H1 (cell line): ENCODE results near the gene SAMD4A. TPM values are rescaled to one million over a fixed set of nuclear protein-coding genes. Genes with fewer than 3 reads are reported as not detected.

ENCODE experiments used
- GTF2F1 ChIP-seq: IDR thresholded peaks from 2 replicates; pipeline ENCODE4 v1.6.1; 2012; ENCODE audit warnings: low read depth, low read length, improper control_type of control experiment, borderline replicate concordance
- PHF8 ChIP-seq: fragments of 200-600 bp; sonication (generic); conservative IDR thresholded peaks from 2 replicates; pipeline ENCODE4 v1.7.1; 2012; ENCODE audit warnings: low read depth, mild to moderate bottlenecking, inconsistent platforms, low read length, moderate library complexity
- ZNF274 ChIP-seq: IDR thresholded peaks from 2 replicates; pipeline ENCODE4 v1.7.0; 2012; ENCODE audit warnings: low read length, borderline replicate concordance; ENCODE audit errors: extremely low read depth
- polyA plus RNA-seq, 7 experiments: library from polyadenylated mRNA; depleted of rRNA in 3 of 7; stranded (reverse) in 5 of 7; unstranded in 2 of 7; fragments of >200 nt in 5 of 7; fragments of 200-250 nt in 2 of 7; gene quantifications; 1 replicate in 5 of 7; 2 replicates in 1 of 7; 4 replicates in 1 of 7; pipeline versions ENCODE4 v1.2.1 to v1.2.3, GENCODE V29; 2011 to 2013; ENCODE audit warnings: missing spikeins in 2 of 7, mixed read lengths in 2 of 7
- total RNA-seq: library from RNA; stranded (reverse); fragmentation: NEBNext Ultra II Directional; extraction: Animal tissue kit (Norgen Biotek cat#: 25700); gene quantifications from 2 replicates; pipeline ENCODE4 v1.2.1, GENCODE V29; 2021

Gene SAMD4A
- total and polyA plus RNA-seq, 2 of the 8 experiments (the other 6 are each of a cell fraction or from before 2014, with no cell fraction given), result 2.4 to 12.3 TPM

- TF ChIP-seq PHF8 (no peak), GTF2F1 (no peak), ZNF274 (no peak)
These were observed 39.8 kb downstream of the SAMD4A start (continued) for GRCh38 chr14:54606631-54607133.
